Left lung (tissue), 10 donors: Measurements from ENCODE around the gene CRYGD. TPM values are rescaled to one million over a fixed set of nuclear protein-coding genes. Genes with fewer than 3 reads are reported as not detected.
"Not testable (repeated sequence)": the region's sequence is repeated elsewhere in the genome, so short reads cannot be mapped to it uniquely, and the experiment has no call there.

Source experiments
- ATAC-seq: fragments of 200-7000 bp; cut with Tn5 transposase; one replicate; pipeline ENCODE4 v1.9.1; 2020; ENCODE audit warnings: moderate library complexity
- DNase-seq, 4 donors: peaks; one replicate each; pipeline ENCODE4 v3.0.0-alpha.2; 2013 to 2020
- H3K27ac ChIP-seq, 2 donors: fragments of 200-600 bp; sonication (generic) in 1 of 2; one replicate each; pipeline versions ENCODE4 v1.5.0 to v1.8.0; 2020 to 2021
- H3K27me3 ChIP-seq, 2 donors: fragments of 200-600 bp; sonication (generic) in 1 of 2; one replicate each; pipeline versions ENCODE4 v1.5.0 to v1.8.0; 2020 to 2021
- H3K36me3 ChIP-seq, 2 donors: fragments of 200-600 bp; sonication (generic) in 1 of 2; one replicate each; pipeline versions ENCODE4 v1.5.0 to v1.8.0; 2020 to 2021
- H3K4me1 ChIP-seq, 2 donors: fragments of 200-600 bp; one replicate each; pipeline ENCODE4 v1.8.0; 2021
- H3K4me3 ChIP-seq, 2 donors: fragments of 200-600 bp; sonication (generic) in 1 of 2; one replicate each; pipeline versions ENCODE4 v1.5.0 to v1.8.0; 2020 to 2021; ENCODE audit warnings: mild to moderate bottlenecking in 1 of 2
- H3K9me3 ChIP-seq, 2 donors: fragments of 200-600 bp; sonication (generic) in 1 of 2; one replicate each; pipeline versions ENCODE4 v1.5.0 to v1.8.0; 2020 to 2021
- intact Hi-C, 2 donors: fragments of 100-400 bp; cut with DNase I; formaldehyde crosslinking; loops; one replicate each; pipeline versions ENCODE4 v1.11.2 to v1.14.2; 2022
- polyA plus RNA-seq, 6 donors: library from polyadenylated mRNA; unstranded; fragments of 120-200 nt; gene quantifications; one replicate each; pipeline ENCODE4 v1.2.1, GENCODE V29; 2013; ENCODE audit not compliant: insufficient read length in 6 of 6
- total RNA-seq, 2 donors: library from RNA; stranded (reverse); fragmentation: NEBNext Ultra II Directional; extraction: Animal tissue kit (Norgen Biotek cat#: 25700); gene quantifications; one replicate each; pipeline ENCODE4 v1.2.1, GENCODE V29; 2021
- TF ChIP-seq, protein P1 (sequence below), 2 donors: fragments of 200-600 bp; sonication (generic) in 1 of 2; IDR thresholded peaks; one replicate each; pipeline versions ENCODE4 v1.5.0 to v1.8.0; 2021; ENCODE audit warnings: antibody characterized with exemption in 2 of 2
- donor health status: DM: no; HTN: yes; CAD: no.
- donor health status: DM: no; HTN: no; CAD: no.

The CRYGD gene
- total and polyA plus RNA-seq, 8 donors, result 0.24 TPM; not detected in 7

DNA sequence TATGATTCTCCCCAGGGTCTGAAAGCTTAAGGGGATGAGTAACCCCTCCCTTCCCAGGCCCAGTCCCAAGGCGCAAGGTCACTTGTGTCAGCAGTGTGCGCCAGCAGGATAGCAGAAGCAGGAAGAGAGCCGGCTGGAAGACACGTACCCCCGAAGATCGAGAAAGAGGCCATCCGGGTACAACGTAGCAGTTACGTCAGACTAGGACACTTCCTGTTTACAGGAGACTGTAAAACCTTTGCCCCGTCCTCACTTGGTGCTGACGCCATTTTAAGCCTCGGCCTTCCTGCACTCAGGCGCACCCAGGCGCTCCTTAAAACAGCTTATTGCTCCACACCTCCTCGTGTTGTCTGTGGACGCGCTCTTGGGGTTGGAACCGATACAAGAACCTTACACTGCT is 15.1 kb upstream of the CRYGD start:
- no peaks in the 10 kb centered on the region for H3K4me1 ChIP-seq
- TF ChIP-seq, protein P1, sequence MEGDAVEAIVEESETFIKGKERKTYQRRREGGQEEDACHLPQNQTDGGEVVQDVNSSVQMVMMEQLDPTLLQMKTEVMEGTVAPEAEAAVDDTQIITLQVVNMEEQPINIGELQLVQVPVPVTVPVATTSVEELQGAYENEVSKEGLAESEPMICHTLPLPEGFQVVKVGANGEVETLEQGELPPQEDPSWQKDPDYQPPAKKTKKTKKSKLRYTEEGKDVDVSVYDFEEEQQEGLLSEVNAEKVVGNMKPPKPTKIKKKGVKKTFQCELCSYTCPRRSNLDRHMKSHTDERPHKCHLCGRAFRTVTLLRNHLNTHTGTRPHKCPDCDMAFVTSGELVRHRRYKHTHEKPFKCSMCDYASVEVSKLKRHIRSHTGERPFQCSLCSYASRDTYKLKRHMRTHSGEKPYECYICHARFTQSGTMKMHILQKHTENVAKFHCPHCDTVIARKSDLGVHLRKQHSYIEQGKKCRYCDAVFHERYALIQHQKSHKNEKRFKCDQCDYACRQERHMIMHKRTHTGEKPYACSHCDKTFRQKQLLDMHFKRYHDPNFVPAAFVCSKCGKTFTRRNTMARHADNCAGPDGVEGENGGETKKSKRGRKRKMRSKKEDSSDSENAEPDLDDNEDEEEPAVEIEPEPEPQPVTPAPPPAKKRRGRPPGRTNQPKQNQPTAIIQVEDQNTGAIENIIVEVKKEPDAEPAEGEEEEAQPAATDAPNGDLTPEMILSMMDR (IDR thresholded peaks at IDR 0.05), result no peak
- H3K27ac ChIP-seq, result no peak overlapping the region
- ATAC-seq (no peak), DNase-seq (no peak)
- no peaks in the 10 kb centered on the region for H3K36me3 ChIP-seq
- intact Hi-C loops, result no loop called here
- no peaks in the 10 kb centered on the region for H3K27me3 ChIP-seq
- H3K9me3 ChIP-seq, result peaks cover 0 to 6% of the 10 kb centered on the region in 2 donors
- no peak overlapping the region for H3K4me3 ChIP-seq

DNA sequence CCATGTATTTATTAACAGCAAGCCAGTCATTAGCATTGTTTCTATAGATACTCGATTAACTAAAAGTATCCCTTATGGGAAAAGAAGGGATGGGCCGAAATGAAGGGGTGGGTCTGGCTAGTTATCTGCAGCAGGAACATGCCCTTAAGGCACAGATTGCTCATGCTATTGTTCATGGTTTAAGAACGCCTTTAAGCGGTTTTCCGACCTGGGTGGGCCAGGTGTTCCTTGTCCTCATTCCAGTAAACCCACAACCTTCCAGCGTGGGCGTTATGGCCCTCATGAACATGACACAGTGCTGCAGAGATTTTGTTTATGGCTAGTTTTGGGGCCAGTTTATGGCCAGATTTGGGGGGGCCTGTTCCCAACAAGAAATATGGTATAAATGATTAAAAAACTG is 14.0 kb upstream of the CRYGD start:
- H3K27ac ChIP-seq, DNase-seq, H3K4me1 ChIP-seq, H3K36me3 ChIP-seq, intact Hi-C loops, H3K4me3 ChIP-seq, H3K27me3 ChIP-seq, H3K9me3 ChIP-seq, ATAC-seq: not testable (repeated sequence)

DNA sequence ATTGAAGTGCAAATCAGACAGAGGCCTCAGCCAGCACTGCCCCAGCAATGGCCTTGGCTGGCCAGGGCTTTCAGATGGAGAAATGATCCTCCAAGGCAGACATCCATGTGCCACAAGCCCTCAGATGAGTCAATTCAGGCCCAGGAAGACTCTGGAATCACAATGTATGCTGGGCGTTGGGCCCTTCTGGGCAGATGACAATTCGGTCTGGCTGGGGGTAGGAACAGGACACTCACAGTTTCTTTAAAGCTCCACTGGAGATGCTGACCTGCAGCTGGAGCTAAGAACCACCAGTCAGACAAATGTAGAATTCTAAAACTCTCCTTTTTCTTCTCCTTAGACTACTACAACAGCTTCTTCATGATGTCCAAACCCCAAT is 12.4 kb upstream of the CRYGD start:
- intact Hi-C loops, result no loop called here
- no peak for ATAC-seq
- no peak overlapping the region for H3K27ac ChIP-seq

DNA sequence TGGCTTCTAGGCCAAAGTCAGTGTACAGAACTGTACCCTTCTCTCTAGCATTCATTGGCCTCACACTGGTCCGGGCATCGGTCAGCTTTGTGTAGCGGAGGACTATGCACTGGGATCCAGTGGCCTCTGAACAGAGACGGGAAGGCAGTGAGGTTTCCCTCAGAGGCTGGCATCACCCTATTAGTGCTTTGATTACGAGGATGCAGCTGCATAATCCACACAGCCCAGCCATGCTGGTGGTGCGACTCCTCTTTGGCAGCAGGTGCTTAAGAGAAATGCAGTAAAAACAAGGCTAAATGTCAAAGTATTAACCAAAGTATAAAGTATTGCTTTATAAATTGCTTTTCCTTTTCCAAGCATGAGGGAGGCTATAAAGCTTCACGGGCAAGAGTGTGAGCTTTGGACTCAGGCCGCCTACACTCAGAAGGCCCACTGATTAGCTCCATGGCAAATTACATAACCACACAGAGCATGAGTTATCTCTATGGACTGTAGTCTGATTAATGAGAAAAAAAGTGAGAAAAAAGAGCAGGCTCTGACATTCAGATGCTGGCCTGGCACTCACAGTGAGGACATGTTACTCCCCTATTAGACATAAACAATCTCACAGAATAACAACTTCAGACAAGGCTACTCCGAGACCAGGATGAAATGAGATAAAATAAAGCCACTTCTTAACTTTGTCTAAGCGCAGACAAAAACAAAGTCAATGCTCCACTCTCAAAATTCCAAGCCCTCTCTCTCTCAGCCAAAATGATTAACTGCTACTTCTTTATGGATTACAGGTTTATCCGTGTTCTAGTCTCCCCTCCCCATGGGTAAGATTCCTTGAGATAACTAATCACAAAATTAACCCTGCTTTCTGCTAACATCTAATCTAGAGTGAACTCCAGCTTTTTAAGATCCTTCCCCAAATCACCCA is 11.7 kb upstream of the CRYGD start:
- TF ChIP-seq, protein P1 (IDR thresholded peaks at IDR 0.05), result no peak
- ATAC-seq (no peak), DNase-seq (no peak)
- Histone ChIP-seq H3K4me3 (no peak overlapping the region), H3K27ac (no peak overlapping the region), H3K27me3 (no peaks in the 10 kb centered on the region), H3K36me3 (no peaks in the 10 kb centered on the region), H3K4me1 (no peaks in the 10 kb centered on the region), H3K9me3 (peaks cover 0 to 6% of the 10 kb centered on the region in 2 donors)
- intact Hi-C loops, result no loop called here

More for the DNA sequence above, 12.4 kb upstream of the CRYGD start:
- Histone ChIP-seq H3K4me3 (no peak overlapping the region), H3K4me1 (no peaks in the 10 kb centered on the region), H3K27me3 (no peaks in the 10 kb centered on the region), H3K36me3 (no peaks in the 10 kb centered on the region), H3K9me3 (peaks cover 0 to 6% of the 10 kb centered on the region in 2 donors)
- no peak for DNase-seq
- TF ChIP-seq, protein P1 (IDR thresholded peaks at IDR 0.05), result no peak

DNA sequence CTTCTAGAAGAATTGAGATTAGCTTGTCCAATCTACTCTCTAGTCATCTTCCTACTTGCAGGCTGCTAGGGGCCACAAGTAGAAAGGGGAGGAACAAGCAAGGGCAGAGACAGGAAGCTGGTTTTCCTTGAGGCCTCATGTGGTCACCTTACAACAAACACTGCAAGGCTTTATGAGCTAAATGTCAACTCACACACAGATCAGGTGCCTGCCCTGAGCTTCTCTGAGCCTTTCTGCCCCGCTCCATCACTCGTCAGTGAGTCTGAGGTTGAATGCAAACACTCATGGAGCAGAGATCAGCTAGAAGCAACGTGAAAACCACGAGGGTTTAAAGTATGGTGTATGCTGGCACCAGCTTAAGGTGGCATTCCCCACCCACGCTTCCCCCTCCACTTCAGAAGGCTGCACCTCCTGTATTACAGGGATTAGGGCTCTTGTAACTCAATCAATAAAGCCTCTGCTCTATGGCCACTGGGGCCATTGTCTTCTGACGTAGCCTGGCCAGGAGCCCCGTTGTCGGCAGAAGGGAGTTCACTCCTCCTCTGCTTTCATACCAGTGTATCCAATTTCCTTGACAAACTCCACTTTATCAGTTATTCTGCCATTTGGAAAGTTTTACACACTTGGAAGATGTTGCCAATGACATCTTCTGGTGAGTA is 10.7 kb upstream of the CRYGD start:
- peaks cover 0 to 6% of the 10 kb centered on the region in 2 donors for H3K9me3 ChIP-seq
- H3K4me3 ChIP-seq, result no peak overlapping the region
- no peak for DNase-seq
- TF ChIP-seq, protein P1 (IDR thresholded peaks at IDR 0.05), result no peak
- intact Hi-C loops, result no loop called here
- H3K4me1 ChIP-seq, result no peaks in the 10 kb centered on the region
- H3K27ac ChIP-seq, result no peak overlapping the region
- ATAC-seq, result peak; percentile 21
- H3K36me3 ChIP-seq, result no peaks in the 10 kb centered on the region
- H3K27me3 ChIP-seq, result no peaks in the 10 kb centered on the region
